GM18505 (cell line): ENCODE measurements around the gene ZNF813.

Experiments used
- ATAC-seq: cut with Tn5 transposase; IDR thresholded peaks from one replicate; pipeline ENCODE4 v1.9.1; 2021; ENCODE audit not compliant: unreplicated experiment
- POLR2A ChIP-seq: IDR thresholded peaks from 4 replicates; pipeline ENCODE4 v1.6.1; 2011; ENCODE audit warnings: borderline replicate concordance; ENCODE audit not compliant: insufficient read depth, insufficient read length; ENCODE audit errors: extremely low read depth

Gene ZNF813

GRCh38 chr19:53520547-53521372, 53.2 kb downstream of the ZNF813 start:
- ATAC-seq, result peak; percentile 96
- peak; percentile 42 for TF ChIP-seq POLR2A

DNA sequence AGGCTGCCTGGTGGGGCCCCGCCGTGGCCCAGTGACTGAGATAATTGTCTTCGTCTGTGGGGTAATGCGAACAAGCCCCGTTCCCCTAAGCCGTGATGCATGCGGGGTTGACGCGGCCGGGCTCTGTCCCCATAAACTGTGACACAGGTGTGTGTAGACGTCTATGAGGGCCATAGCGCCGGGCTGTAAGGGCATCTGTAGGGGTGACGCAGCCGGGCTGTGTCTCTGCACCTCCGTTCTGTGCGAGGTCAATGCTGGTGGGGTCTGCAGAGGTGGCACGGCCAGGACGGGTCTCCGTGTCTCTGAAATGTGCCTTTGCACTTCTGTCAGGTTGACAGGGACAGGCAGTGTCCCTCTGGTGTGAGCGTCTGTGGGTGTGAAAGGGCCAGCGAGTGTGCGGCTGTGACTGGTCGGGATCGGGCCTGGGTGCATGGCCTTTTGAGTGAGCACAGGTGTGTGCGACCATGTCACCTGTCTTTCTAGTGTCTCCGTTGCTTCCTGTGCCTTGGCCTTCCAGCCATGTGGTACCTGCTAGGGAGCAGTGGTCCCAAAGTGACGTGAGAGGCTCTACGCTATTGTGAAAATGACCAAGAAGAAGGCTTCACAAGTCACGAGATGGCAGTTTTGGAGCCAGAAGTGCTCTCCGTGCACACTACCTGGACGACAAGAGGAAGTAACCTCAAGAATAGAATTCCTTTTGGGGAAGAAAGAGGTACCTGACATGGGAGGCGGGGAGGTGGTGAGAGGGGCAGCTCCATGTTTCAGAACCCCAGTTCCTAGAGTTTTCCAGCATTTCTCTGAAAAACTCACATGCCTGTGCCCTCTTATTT, 54.1 kb downstream of the ZNF813 start:
- ATAC-seq, result no peak

DNA sequence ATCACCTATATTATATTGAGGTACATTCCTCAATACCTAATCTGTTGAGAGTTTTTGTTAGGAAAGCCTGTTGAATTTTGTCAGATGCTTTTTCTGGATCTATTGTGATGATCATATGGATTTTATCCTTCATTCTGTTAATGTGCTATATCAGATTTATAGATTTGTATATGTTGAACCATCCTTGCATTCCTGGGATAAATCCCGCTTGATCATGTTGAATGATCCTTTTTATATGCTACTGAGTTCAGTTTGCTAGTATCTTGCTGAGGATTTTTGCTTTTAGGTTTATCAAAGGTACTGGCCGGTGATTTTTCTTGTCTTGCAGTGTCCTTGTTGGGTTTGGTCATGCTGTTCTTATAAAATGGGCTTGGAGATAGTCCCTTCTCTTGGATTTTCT, 58.4 kb downstream of the ZNF813 start:
- ATAC-seq, result no peak
- no peak for TF ChIP-seq POLR2A

More for the DNA sequence above, 54.1 kb downstream of the ZNF813 start:
- TF ChIP-seq POLR2A, result no peak

GRCh38 chr19:53530622-53531021, 63.1 kb downstream of the ZNF813 start:
- no peak for TF ChIP-seq POLR2A
- ATAC-seq, result no peak

DNA sequence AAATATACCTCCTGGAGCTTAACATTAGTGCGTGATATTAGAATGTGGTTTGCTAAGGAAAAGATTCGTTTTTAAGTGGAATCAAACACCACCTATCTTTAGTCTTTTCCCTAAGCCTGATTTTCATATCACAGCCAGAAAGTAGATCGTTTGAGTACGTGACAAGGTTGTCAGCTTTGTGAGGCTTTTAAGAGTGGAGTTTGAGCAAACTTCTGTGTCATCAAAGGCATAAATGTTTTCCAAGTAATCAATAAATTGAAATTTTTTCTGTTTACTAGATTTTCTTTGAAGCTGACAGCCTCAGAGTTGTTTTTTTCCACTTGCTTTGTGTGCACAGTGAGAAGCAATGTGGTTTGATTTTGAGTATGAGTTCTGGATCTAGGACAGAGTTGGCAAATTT, 63.9 kb downstream of the ZNF813 start:
- no peak for TF ChIP-seq POLR2A
- no peak for ATAC-seq

- no peak for TF ChIP-seq POLR2A
- ATAC-seq, result no peak
Measured at GRCh38 chr19:53532362-53532761, 64.8 kb downstream of the ZNF813 start.

GRCh38 chr19:53536225-53536548, 68.7 kb downstream of the ZNF813 start:
- ATAC-seq, result no peak
- no peak for TF ChIP-seq POLR2A

- peak; percentile 8 for ATAC-seq
Measured at GRCh38 chr19:53537121-53537520, 69.6 kb downstream of the ZNF813 start.

GRCh38 chr19:53537521-53538377, 70.2 kb downstream of the ZNF813 start, which contains the start of gene ZNF331:
Gene ZNF331 (plus strand): TSS chr19:53538145. CDS start chr19:53569377, 31,232 bp downstream.
- ATAC-seq, result peak; percentile 63
- peak; percentile 63 for TF ChIP-seq POLR2A

More at GRCh38 chr19:53537121-53537520, 69.6 kb downstream of the ZNF813 start:
- TF ChIP-seq POLR2A, result no peak

- no peak for TF ChIP-seq POLR2A
- peak; percentile 21 for ATAC-seq
Measured at GRCh38 chr19:53538378-53539109, 71.0 kb downstream of the ZNF813 start.

DNA sequence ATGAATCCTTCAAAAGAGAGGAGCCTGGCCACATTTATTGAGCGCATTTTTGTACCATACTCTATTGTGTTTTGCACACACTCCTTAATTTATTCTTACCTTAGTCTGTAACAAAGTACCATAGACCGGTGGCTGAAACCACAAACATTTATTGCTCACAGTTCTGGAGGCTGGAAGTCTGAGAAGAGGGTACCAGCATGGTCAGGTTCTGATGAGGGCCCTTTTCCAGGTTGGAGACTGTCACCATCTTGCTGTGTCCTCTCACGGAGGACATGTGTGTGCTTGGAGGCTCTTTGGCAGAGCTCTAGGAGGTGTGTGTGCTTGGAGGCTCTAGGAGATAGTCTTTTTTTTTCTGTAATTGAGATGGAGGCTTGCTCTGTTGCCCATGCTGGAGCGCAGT, 72.6 kb downstream of the ZNF813 start:
- TF ChIP-seq POLR2A, result no peak
- no peak for ATAC-seq

- no peak for ATAC-seq
- TF ChIP-seq POLR2A, result no peak
Measured at GRCh38 chr19:53541971-53542370, 74.4 kb downstream of the ZNF813 start.

GRCh38 chr19:53545271-53546065, 77.9 kb downstream of the ZNF813 start:
- TF ChIP-seq POLR2A, result no peak
- no peak for ATAC-seq
